B cell (primary cell): ENCODE data around the gene PRR7. TPM values are rescaled to one million over a fixed set of nuclear protein-coding genes. Genes with fewer than 3 reads are reported as not detected.
A peak's percentile ranks its signal among the peaks of the same experiment; 100 is the strongest.

Experiments
- ATAC-seq: fragments of 200-7000 bp; cut with Tn5 transposase; one replicate; pipeline ENCODE4 v1.10.0; 2021; ENCODE audit warnings: low read depth, mild to moderate bottlenecking, moderate number of reproducible peaks, moderate library complexity
- CTCF ChIA-PET: fragments of 350-600 bp; sonication (Branson Sonifier 250); formaldehyde crosslinking; loops from one replicate; lab custom pipeline; 2021; ENCODE audit warnings: antibody characterized with exemption, inconsistent platforms; lab: Charles Lee
- POLR2A ChIA-PET: fragments of 350-600 bp; sonication (Branson Sonifier 250); formaldehyde crosslinking; loops from one replicate; lab custom pipeline; 2021; ENCODE audit warnings: antibody characterized with exemption; lab: Charles Lee
- DNase-seq: peaks from one replicate; pipeline ENCODE4 v3.0.0; 2013
- H2AFZ ChIP-seq: 2 replicates; pipeline ENCODE4 v1.6.1; 2012; ENCODE audit warnings: mild to moderate bottlenecking, low read depth, low read length; ENCODE audit not compliant: insufficient read depth, poor library complexity, severe bottlenecking
- H3K27ac ChIP-seq, 2 donors: 1 replicate in 1 of 2; 2 replicates in 1 of 2; pipeline ENCODE4 v1.5.1; 2012 to 2013; ENCODE audit warnings: low read length in 2 of 2, mild to moderate bottlenecking in 2 of 2, moderate library complexity in 1 of 2
- H3K27me3 ChIP-seq, 4 experiments: fragments of 200-600 bp in 1 of 4; sonication (generic) in 1 of 4; replicated peaks in 1 of 4; 1 replicate in 2 of 4; 2 replicates in 2 of 4; pipeline versions ENCODE4 v1.6.1 to v1.7.0; 2013 to 2016; ENCODE audit warnings: low read length in 3 of 4, mild to moderate bottlenecking in 2 of 4, mixed read lengths in 1 of 4, moderate library complexity in 1 of 4; ENCODE audit not compliant: insufficient read depth in 4 of 4, control insufficient read depth in 3 of 4; ENCODE audit errors: control extremely low read depth in 1 of 4
- H3K36me3 ChIP-seq, 2 experiments: replicated peaks in 1 of 2; 1 replicate in 1 of 2; 2 replicates in 1 of 2; pipeline versions ENCODE4 v1.6.1 to v1.7.1; 2013; ENCODE audit warnings: low read length in 1 of 2; ENCODE audit not compliant: insufficient read depth in 2 of 2, control insufficient read depth in 1 of 2; ENCODE audit errors: control extremely low read depth in 1 of 2, extremely low read depth in 1 of 2
- H3K4me1 ChIP-seq, 2 donors: fragments of 200-600 bp in 1 of 2; sonication (generic) in 1 of 2; 1 replicate in 1 of 2; 2 replicates in 1 of 2; pipeline versions ENCODE4 v1.5.1 to v1.6.1; 2013 to 2017; ENCODE audit warnings: low read length in 2 of 2; ENCODE audit not compliant: control insufficient read depth in 2 of 2, insufficient read depth in 2 of 2
- H3K4me2 ChIP-seq: replicated peaks from 2 replicates; pipeline ENCODE3; 2012; ENCODE audit warnings: mild to moderate bottlenecking, low read depth, low read length; ENCODE audit not compliant: poor library complexity, severe bottlenecking
- H3K4me3 ChIP-seq, 5 experiments: fragments of 200-600 bp in 1 of 5; sonication (generic) in 1 of 5; 1 replicate in 3 of 5; 2 replicates in 2 of 5; pipeline versions ENCODE4 v1.5.1 to v1.7.0; 2011 to 2016; ENCODE audit warnings: low read length in 4 of 5, mild to moderate bottlenecking in 4 of 5, low read depth in 2 of 5, control low read depth in 1 of 5, moderate library complexity in 1 of 5; ENCODE audit not compliant: insufficient read depth in 1 of 5; ENCODE audit errors: control extremely low read depth in 1 of 5, extremely low read depth in 1 of 5
- H3K79me2 ChIP-seq: fragments of 200-600 bp; sonication (generic); one replicate; pipeline ENCODE4 v1.6.0; 2016; ENCODE audit warnings: low read length; ENCODE audit not compliant: control insufficient read depth, insufficient read depth
- H3K9ac ChIP-seq: fragments of 200-600 bp; sonication (generic); 2 replicates; pipeline ENCODE4 v1.6.1; 2017; ENCODE audit warnings: mild to moderate bottlenecking, low read length, moderate library complexity
- H3K9me3 ChIP-seq, 3 donors: one replicate each; pipeline versions ENCODE4 v1.6.1 to v1.7.1; 2013; ENCODE audit warnings: low read length in 2 of 3; ENCODE audit not compliant: control insufficient read depth in 2 of 3, insufficient read depth in 1 of 3; ENCODE audit errors: control extremely low read depth in 1 of 3
- H4K20me1 ChIP-seq: 2 replicates; pipeline ENCODE4 v1.6.0; 2012; ENCODE audit warnings: mild to moderate bottlenecking, low read length; ENCODE audit not compliant: insufficient read depth, control insufficient read depth, poor library complexity, severe bottlenecking
- H3K27ac Mint-ChIP-seq: one replicate; pipeline ENCODE4 v1.8.0; 2021; ENCODE audit warnings: mixed read lengths
- H3K27me3 Mint-ChIP-seq: one replicate; pipeline ENCODE4 v1.8.0; 2021; ENCODE audit warnings: mixed read lengths
- H3K4me1 Mint-ChIP-seq: one replicate; pipeline ENCODE4 v1.8.0; 2021; ENCODE audit warnings: mixed read lengths
- H3K4me3 Mint-ChIP-seq: one replicate; pipeline ENCODE4 v1.8.0; 2021; ENCODE audit warnings: mixed read lengths
- H3K9me3 Mint-ChIP-seq: one replicate; pipeline ENCODE4 v1.8.0; 2022; ENCODE audit warnings: mixed read lengths; ENCODE audit not compliant: insufficient read depth
- EZH2 ChIP-seq: IDR thresholded peaks from 2 replicates; pipeline ENCODE4 v1.6.1; 2012; ENCODE audit warnings: borderline replicate concordance, low read depth, mild to moderate bottlenecking, moderate library complexity, low read length; ENCODE audit not compliant: insufficient read depth, poor library complexity, severe bottlenecking
- WGBS: methylation state at CpG from one replicate; pipeline ENCODE4 v1.1.5; 2013; ENCODE audit warnings: missing lambda C conversion rate; ENCODE audit not compliant: insufficient coverage; 5-methylcytosine and 5-hydroxymethylcytosine counted together
- intact Hi-C: fragments of 100-400 bp; cut with micrococcal nuclease; formaldehyde crosslinking; loops from one replicate; pipeline ENCODE4 v1.10.0; 2022
- polyA plus RNA-seq: library from polyadenylated mRNA; depleted of rRNA; stranded (reverse); fragments of >200 nt; gene quantifications from 2 replicates; pipeline ENCODE4 v1.2.3, GENCODE V29; 2012
- total RNA-seq, 2 donors: library from RNA; stranded (reverse); fragments of 120-200 nt in 1 of 2; gene quantifications; 1 replicate in 1 of 2; 2 replicates in 1 of 2; pipeline versions ENCODE4 v1.2.3 to v1.2.4, GENCODE V29; 2013 to 2022
- TF ChIP-seq, protein P1 (sequence below): fragments of 200-600 bp; IDR thresholded peaks from one replicate; pipeline ENCODE4 v1.8.0; 2022; ENCODE audit warnings: antibody characterized with exemption, mild to moderate bottlenecking

Gene PRR7
- total and polyA plus RNA-seq, 2 donors (not counting 1 experiment from before 2014, with no cell fraction given) = 4.8 to 84.4 TPM

DNA sequence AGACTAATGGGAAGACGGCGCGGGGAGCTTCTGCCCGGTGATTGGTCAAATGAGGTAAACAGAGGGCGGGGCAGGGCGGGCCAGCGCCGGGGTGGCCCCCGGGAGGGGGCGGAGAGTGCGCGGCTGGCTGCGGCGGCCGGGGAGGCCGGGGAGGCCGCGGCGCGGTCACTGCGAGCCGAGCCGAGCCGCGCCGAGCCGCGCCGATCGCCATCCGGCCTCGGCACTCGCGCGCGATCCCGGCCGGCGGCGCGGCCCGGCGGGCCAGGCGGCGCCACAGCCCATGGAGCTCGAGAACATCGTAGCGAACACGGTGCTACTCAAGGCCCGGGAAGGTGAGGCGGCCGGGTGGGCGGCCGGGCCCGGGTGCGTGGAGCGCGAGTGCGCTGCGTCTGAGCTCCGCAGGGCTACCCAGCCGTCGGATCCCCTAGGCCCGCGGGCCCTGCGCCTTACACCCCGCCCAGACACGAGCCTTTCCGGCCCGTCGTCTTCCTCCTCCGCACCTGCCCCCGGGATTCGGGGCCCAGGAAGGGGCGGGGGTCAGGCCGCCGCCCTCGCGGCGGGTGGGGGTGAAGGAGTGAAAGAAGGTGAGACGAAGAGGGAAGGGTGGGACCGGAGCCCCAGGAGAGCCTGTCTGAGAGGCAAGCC, 19.9 kb upstream of the PRR7 start, which contains the start of gene GRK6:
TSS of gene GRK6 (plus strand) at position 111 of the 645 bp plus-strand sequence. CDS start at position 281, 170 bp downstream.
- Mint-ChIP-seq H3K27me3 (no peaks in the 10 kb centered on the region), H3K4me1 (peaks cover 56% of the 10 kb centered on the region), H3K9me3 (no peaks in the 10 kb centered on the region), H3K27ac (peak within 1 kb of the TSS; percentile 97), H3K4me3 (peak within 1 kb of the TSS; percentile 94)
- intact Hi-C loops = loop anchor here (1.0 to 5.0 kb wide), 9 partner anchors 20 to 884 kb away; partner anchors contain the start of genes B4GALT7, LMAN2, PDLIM7 and PRR7
- H4K20me1 ChIP-seq = peaks cover 40% of the 10 kb centered on the region
- no peaks in the 10 kb centered on the region for H3K9me3 ChIP-seq
- H2AFZ ChIP-seq = peak within 1 kb of the TSS; percentile 95
- no peaks in the 10 kb centered on the region for H3K27me3 ChIP-seq
- WGBS = under 1% methylated on average over 80 of the region's 82 CpGs
- H3K4me3 ChIP-seq = peak within 1 kb of the TSS; percentile 68 to 88 (median 78)
- POLR2A ChIA-PET = interaction anchor here (0.6 to 2.6 kb wide), 14 partner anchors 17 to 1065 kb away, joined by 3 to 34 read pairs (median 4); partner anchors contain the start of genes DOK3 and PRR7
- peaks cover 54 to 56% of the 10 kb centered on the region in 2 donors for H3K4me1 ChIP-seq
- peak within 1 kb of the TSS; percentile 82 to 96 for H3K27ac ChIP-seq
- TF ChIP-seq, protein P1, sequence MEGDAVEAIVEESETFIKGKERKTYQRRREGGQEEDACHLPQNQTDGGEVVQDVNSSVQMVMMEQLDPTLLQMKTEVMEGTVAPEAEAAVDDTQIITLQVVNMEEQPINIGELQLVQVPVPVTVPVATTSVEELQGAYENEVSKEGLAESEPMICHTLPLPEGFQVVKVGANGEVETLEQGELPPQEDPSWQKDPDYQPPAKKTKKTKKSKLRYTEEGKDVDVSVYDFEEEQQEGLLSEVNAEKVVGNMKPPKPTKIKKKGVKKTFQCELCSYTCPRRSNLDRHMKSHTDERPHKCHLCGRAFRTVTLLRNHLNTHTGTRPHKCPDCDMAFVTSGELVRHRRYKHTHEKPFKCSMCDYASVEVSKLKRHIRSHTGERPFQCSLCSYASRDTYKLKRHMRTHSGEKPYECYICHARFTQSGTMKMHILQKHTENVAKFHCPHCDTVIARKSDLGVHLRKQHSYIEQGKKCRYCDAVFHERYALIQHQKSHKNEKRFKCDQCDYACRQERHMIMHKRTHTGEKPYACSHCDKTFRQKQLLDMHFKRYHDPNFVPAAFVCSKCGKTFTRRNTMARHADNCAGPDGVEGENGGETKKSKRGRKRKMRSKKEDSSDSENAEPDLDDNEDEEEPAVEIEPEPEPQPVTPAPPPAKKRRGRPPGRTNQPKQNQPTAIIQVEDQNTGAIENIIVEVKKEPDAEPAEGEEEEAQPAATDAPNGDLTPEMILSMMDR = no peak
- TF ChIP-seq EZH2 = no peak
- H3K4me2 ChIP-seq = peak within 1 kb of the TSS; percentile 90
- CTCF ChIA-PET = interaction anchor here (0.9 to 12.4 kb wide), 7 partner anchors 10 to 112 kb away, joined by 3 to 152 read pairs (median 11); partner anchors contain the start of gene PRR7
- H3K36me3 ChIP-seq = peaks cover 0 to 30% of the 10 kb centered on the region in 2 experiments
- peak; percentile 2 for ATAC-seq
- peaks cover 39% of the 10 kb centered on the region for H3K79me2 ChIP-seq
- peak; percentile 84 for DNase-seq
- peak within 1 kb of the TSS; percentile 82 for H3K9ac ChIP-seq
